Adrenal gland (tissue), 12 donors: Measurements from ENCODE around the gene TBC1D22A. TPM values are rescaled to one million over a fixed set of nuclear protein-coding genes. Genes with fewer than 3 reads are reported as not detected.
A peak's percentile ranks its signal among the peaks of the same experiment; 100 is the strongest.

ENCODE experiments used
- DNase-seq, 7 donors: peaks; one replicate each; pipeline ENCODE4 v3.0.0-alpha.2; 2019 to 2020
- H3K27ac ChIP-seq, 5 donors: fragments of 200-600 bp; sonication (generic) in 4 of 5; 1 replicate in 3 of 5; 2 replicates in 2 of 5; pipeline versions ENCODE4 v1.5.1 to v1.8.0; 2016 to 2020; ENCODE audit warnings: mild to moderate bottlenecking in 1 of 5
- H3K27me3 ChIP-seq: fragments of 200-600 bp; 2 replicates; pipeline ENCODE4 v1.8.0; 2021
- H3K36me3 ChIP-seq, 2 donors: fragments of 200-600 bp; replicated peaks in 1 of 2; 1 replicate in 1 of 2; 2 replicates in 1 of 2; pipeline versions ENCODE4 v1.5.1 to v1.8.0; 2018 to 2022
- H3K4me1 ChIP-seq, 2 donors: fragments of 200-600 bp; replicated peaks in 1 of 2; 1 replicate in 1 of 2; 2 replicates in 1 of 2; pipeline versions ENCODE4 v1.5.1 to v1.8.0; 2018 to 2021
- H3K4me3 ChIP-seq, 4 donors: fragments of 200-600 bp; sonication (generic) in 3 of 4; one replicate each; pipeline ENCODE4 v1.5.1; 2016 to 2018
- H3K9me3 ChIP-seq, 3 donors: fragments of 200-600 bp; sonication (generic) in 1 of 3; replicated peaks in 1 of 3; 1 replicate in 2 of 3; 2 replicates in 1 of 3; pipeline versions ENCODE4 v1.5.1 to v1.8.0; 2016 to 2021
- CTCF ChIP-seq, 6 experiments: fragments of 450-650 bp in 4 of 6; fragments of 200-600 bp in 2 of 6; sonication (generic) in 1 of 6; IDR thresholded peaks; 1 replicate in 5 of 6; 2 replicates in 1 of 6; pipeline versions ENCODE4 v1.5.1 to v1.8.0; 2016 to 2021; ENCODE audit warnings: antibody characterized with exemption in 6 of 6, mild to moderate bottlenecking in 2 of 6, moderate library complexity in 1 of 6
- POLR2A ChIP-seq, 2 donors: fragments of 450-650 bp; IDR thresholded peaks; one replicate each; pipeline ENCODE4 v1.6.1; 2017; ENCODE audit warnings: antibody characterized with exemption in 2 of 2, mild to moderate bottlenecking in 2 of 2, moderate library complexity in 1 of 2
- WGBS, 4 donors: extraction: QIAGEN DNeasy Blood & Tissue Kit in 2 of 4; methylation state at CpG; one replicate each; pipeline versions ENCODE4 v1.1.5 to v1.1.7; 2013 to 2017; 5-methylcytosine and 5-hydroxymethylcytosine counted together
- intact Hi-C, 2 donors: fragments of 100-400 bp; cut with DNase I; formaldehyde crosslinking; loops; one replicate each; pipeline versions ENCODE4 v1.14.1 to v1.15.0; 2022 to 2023
- polyA plus RNA-seq, 3 donors: library from polyadenylated mRNA; stranded (reverse); fragments of 200-250 nt in 2 of 3; fragments of 350-450 nt in 1 of 3; fragmentation: Illumina TruSeq in 1 of 3; extraction: RNeasy Lipid Tissue Mini Kit (QIAGEN cat#74804) in 1 of 3; gene quantifications; one replicate each; pipeline ENCODE4 v1.2.3, GENCODE V29; 2013 to 2014
- total RNA-seq, 9 donors: library from RNA; depleted of rRNA in 4 of 9; stranded (reverse); fragments of >200 nt in 4 of 9; fragments of 120-200 nt in 1 of 9; fragmentation: NEBNext Ultra II Directional in 1 of 9; extraction: Animal tissue kit (Norgen Biotek cat#: 25700) in 1 of 9; gene quantifications; one replicate each; pipeline versions ENCODE4 v1.1.0 to v1.2.4, GENCODE V29; 2013 to 2023
- donor health status: healthy with polysubstance abuse.
- donor health status: Bipolar disorder and iron deficiency.
- donor health status: DM: yes; HTN: yes; CAD: no.
- donor health status: DM: no; HTN: no; CAD: no.
- donor health status: DM: no; HTN: no; CAD: no.
- donor health status: DM: yes; HTN: yes; CAD: no.

Gene TBC1D22A
- total and polyA plus RNA-seq, 12 donors: 11.5 to 44.2 (median 28.1) TPM

DNA sequence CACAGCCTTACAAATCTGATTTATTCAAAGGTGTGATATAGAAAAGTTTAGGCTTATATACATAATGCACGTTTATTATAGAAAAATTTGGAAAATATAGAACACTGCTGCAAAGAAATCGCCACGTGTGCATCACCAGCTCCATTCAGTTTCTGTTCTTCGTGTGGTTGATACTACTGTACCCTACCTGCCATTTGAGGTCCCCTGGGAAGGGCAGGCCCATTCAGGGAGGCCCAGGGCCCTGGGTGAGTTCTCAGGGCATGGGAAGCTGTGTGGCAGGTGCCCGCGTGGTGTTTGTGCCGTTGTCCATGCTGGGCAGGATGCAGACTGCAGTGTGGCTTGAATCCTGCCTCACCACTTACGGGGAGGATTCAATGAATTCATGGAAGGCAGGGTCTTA lies 60.8 kb downstream of the TBC1D22A start:
- H3K4me1 ChIP-seq: no peaks in the 10 kb centered on the region
- TF ChIP-seq POLR2A (IDR thresholded peaks at IDR 0.05) (no peak), CTCF (IDR thresholded peaks at IDR 0.05) (no peak)
- H3K36me3 ChIP-seq: peaks cover 0 to 5% of the 10 kb centered on the region in 2 donors
- no peak overlapping the region for H3K4me3 ChIP-seq
- no peak for DNase-seq
- no peaks in the 10 kb centered on the region for H3K27me3 ChIP-seq
- H3K9me3 ChIP-seq: no peaks in the 10 kb centered on the region
- intact Hi-C loops: no loop called here
- WGBS, 4 donors: 81 to 97% (median 90%) methylated on average over 8 of the region's 8 CpGs
- H3K27ac ChIP-seq: no peak overlapping the region

DNA sequence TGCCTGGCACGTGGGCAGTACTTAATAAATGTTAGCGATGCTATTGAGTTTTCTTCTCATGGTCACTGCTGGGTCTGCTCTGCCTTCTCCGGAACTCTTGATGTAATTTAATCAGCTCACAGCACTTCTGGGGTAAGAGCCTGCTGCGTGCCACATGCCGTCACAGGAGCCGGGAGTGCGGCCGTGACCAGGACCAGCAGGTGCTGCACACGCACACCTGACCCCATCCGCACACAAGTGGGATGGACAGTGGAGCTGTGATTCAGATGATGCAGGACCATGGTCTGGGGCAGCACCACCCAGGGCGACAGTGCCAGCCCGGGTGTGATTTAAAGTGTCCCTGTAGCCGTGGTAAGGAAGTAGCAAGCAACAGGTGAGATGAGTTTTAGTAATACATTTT lies 61.2 kb downstream of the TBC1D22A start:
- WGBS, 4 donors: 95 to 97% (median 96%) methylated on average over 13 of the region's 13 CpGs
- TF ChIP-seq CTCF (IDR thresholded peaks at IDR 0.05) (no peak), POLR2A (IDR thresholded peaks at IDR 0.05) (no peak)
- Histone ChIP-seq H3K4me1 (peaks cover 3 to 4% of the 10 kb centered on the region in 2 donors), H3K27me3 (no peaks in the 10 kb centered on the region), H3K36me3 (peaks cover 0 to 5% of the 10 kb centered on the region in 2 donors), H3K9me3 (no peaks in the 10 kb centered on the region), H3K4me3 (no peak overlapping the region), H3K27ac (no peak overlapping the region)
- no peak for DNase-seq
- intact Hi-C loops: no loop called here

DNA sequence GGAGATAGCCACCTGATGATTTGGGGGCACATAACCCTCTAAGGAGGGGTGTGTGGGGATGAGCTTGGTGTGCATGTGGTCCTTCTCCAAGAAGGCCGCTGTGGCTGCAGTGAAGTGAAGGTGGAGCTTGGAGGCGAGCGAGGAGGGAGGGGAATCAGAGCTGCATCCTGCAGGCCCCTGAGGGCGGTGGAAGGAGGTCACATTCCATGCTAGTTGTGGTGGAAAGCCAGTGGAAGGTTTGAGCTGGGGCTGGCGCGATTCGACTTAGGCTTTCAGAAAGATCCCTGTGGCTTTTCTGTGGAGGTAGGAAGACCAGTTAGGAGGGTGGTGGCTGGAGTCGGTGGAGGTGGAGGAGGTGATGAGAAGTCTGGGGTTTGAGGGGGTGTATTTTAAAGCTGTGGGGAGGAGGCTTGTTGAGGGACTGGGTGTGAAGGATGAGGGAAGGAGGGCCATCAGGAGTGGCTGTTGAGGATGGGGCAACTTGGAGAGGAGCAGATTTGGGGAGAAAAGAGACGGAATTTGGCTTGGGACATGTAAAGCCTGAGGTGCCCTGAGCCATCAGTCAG lies 62.0 kb downstream of the TBC1D22A start:
- H3K9me3 ChIP-seq: no peaks in the 10 kb centered on the region
- peaks cover 0 to 5% of the 10 kb centered on the region in 2 donors for H3K36me3 ChIP-seq
- 91 to 96% (median 93%) methylated on average over 9 of the region's 9 CpGs for WGBS, 4 donors
- no peak for TF ChIP-seq POLR2A (IDR thresholded peaks at IDR 0.05)
- no peak for TF ChIP-seq CTCF (IDR thresholded peaks at IDR 0.05)
- no peak overlapping the region for H3K27ac ChIP-seq
- no peaks in the 10 kb centered on the region for H3K27me3 ChIP-seq
- intact Hi-C loops: no loop called here
- DNase-seq: peak in 1 of 7 donors; percentile 17
- H3K4me3 ChIP-seq: no peak overlapping the region
- H3K4me1 ChIP-seq: peaks cover 11% of the 10 kb centered on the region in 2 donors

DNA sequence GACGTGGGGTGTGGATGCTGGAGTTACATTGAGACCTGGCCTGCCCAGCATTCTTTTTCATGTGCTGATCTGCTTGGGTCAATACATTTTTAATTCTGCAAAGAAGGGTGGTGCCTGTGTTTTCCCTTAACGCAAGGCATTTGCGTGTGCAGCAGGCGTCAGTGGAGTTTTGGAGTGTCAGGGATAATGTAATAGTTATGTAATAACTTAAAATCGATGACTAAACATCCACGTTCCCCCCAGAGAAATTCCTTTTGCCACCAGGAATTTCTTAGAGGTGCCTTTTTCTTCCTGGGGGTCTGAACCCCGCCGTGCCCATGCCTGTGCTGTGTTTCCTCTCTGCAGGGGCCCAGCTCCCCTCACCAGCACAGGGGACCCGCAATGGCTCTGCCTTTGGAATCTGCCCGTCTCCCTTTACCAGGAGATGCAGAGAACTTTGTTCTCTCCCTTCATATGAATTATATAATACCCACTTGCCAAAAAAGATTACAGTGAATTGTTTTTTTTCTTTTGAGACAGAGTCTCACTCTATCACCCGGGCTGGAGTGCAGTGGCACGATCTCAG lies 62.6 kb downstream of the TBC1D22A start:
- Histone ChIP-seq H3K27ac (no peak overlapping the region), H3K9me3 (no peaks in the 10 kb centered on the region), H3K36me3 (peaks cover 0 to 5% of the 10 kb centered on the region in 2 donors), H3K27me3 (no peaks in the 10 kb centered on the region), H3K4me1 (peaks cover 16 to 18% of the 10 kb centered on the region in 2 donors), H3K4me3 (no peak overlapping the region)
- no peak for DNase-seq
- TF ChIP-seq CTCF (IDR thresholded peaks at IDR 0.05): no peak
- no peak for TF ChIP-seq POLR2A (IDR thresholded peaks at IDR 0.05)
- intact Hi-C loops: no loop called here
- WGBS, 4 donors: 91 to 94% (median 92%) methylated on average over 11 to 12 of the region's 12 CpGs
